ENCODE measurements around the gene MOSMO.
"Not testable (repeated sequence)": the region's sequence is repeated elsewhere in the genome, so short reads cannot be mapped to it uniquely, and the experiment has no call there.

MOSMO gene

GRCh38 chr16:22004341-22004740 is 3.6 kb upstream of the MOSMO start:
- DNase-seq = no peak

DNA sequence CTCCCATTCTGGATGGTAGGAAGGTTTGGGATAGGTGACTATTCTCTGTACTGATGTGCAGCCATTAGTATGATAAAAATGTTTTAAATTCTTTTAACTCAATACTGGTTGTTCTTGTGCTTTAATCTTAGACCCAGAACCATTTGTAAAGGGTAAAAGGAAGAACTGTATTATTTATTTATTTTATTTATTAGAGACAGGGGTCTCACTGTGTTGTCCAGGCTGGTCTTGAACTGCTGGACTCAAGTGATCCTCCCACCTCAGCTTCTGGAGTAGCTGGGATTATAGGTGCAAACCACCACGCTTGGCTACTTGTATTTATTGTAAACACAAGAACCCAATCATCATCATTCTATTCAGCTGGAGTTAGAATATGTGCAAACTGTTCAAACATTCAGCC is 2.2 kb upstream of the MOSMO start:
- no peak for DNase-seq

GRCh38 chr16:22006636-22007035 is 1.3 kb upstream of the MOSMO start:
- DNase-seq = no peak

- DNase-seq = peak; percentile 63
These were observed 777 bp upstream of the MOSMO start for GRCh38 chr16:22007159-22007508.

DNA sequence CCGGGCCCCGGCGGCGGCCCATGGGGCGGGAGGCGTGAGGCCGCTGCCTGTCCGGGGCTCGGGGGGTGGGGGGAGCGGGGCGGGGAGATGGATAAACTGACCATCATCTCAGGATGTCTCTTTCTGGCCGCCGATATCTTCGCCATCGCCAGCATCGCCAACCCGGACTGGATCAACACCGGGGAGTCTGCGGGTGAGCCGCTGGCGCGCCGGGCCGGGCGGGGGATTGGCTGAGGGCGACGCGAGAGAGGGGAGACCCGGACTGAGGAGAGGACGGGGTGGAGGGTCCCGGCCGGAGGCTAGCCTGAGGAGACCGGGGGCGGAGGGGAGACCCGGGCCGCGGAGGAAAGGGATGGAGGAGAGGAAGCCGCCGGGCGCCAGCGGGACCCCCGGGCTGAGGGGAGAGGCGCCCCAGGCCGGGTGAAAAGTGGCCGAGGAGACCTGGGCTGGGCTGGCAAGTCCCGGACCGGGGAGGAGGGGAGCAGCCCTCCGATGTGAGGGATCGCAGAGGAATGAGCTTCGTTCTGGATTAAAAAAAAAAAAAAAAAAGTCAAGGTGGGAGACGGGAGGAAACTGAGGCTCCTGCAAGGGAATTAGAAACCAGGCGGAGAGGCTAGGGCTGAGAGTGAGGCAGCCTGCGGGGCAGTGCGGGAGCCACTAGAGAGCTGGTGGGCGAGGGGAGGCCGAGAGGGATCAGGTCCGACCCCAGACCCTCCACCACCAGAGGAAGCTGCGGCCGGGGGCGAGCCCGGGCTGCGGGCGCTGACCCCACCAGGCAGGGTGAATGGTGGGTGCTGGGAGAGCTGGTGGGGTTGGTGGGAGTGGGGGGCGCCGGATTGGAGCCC is 526 bp downstream of the MOSMO start:
- no peak for DNase-seq

DNA sequence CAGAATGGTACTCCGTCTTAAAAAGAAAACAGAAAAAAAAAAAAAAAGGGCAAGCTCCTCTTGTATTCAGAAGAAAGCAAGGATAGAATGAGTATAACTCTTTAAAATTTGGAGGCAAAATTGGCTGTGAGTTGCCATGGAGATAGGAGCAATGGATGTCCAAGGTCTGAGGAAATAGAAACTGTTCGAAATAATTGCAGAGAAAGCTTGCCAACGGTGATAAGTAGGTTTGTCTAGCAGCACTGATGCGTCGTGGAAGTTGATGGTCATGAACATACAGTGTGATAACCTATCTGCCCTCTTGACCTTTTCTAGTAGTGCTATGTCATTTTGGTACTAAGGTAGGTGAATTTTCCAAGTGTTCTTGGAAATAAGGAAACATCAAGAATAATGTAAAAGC is 3.0 kb downstream of the MOSMO start:
- DNase-seq = no peak

GRCh38 chr16:22012241-22012640 is 4.3 kb downstream of the MOSMO start:
- DNase-seq = no peak

GRCh38 chr16:22013486-22013885 is 5.6 kb downstream of the MOSMO start:
- no peak for DNase-seq

- DNase-seq = no peak
These were observed 6.5 kb downstream of the MOSMO start for GRCh38 chr16:22014271-22014873.

- no peak for DNase-seq
These were observed 9.0 kb downstream of the MOSMO start for GRCh38 chr16:22016927-22017326.

DNA sequence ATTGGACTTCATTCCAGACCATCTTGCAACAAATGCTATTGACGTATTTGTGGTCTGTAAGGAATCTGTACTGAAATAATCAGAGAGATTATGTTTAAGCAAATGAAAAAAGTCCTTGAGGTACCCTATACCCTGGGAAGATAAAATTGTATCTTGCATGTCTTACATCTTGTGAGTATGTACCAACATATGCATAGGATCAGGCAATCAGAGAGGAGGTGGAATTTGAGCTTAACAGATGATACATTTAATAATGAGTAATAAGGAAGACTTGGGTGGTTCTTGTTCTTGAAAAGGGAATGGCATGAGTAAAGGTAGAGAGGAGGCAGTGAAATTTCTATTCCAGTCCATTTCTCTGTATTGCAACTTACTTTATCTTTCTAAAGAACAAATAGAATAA is 10.6 kb downstream of the MOSMO start:
- no peak for DNase-seq

- no peak for DNase-seq
These were observed 14.2 kb downstream of the MOSMO start for GRCh38 chr16:22022151-22022550.

DNA sequence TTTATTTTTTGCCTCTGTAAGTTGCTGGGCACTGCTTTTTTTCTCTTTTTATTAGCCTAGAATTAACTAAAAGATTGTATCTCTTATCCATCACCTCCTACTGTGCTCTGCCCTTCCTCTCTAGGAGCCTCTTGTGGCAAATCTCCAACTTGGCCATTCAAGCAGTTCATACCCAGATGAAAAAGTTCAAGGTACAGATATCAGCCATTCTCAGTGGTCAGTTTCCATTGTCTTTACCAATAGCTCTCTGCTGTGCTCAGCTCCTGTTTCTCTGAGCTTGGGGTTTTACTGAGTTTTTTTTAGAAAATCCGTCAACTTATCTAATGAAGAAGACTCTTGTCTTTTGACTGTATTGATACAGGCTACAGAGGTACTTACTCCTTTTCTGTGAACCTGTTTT is 15.6 kb downstream of the MOSMO start:
- no peak for DNase-seq

GRCh38 chr16:22024785-22025184 is 16.9 kb downstream of the MOSMO start:
- DNase-seq = not testable (repeated sequence)

DNA sequence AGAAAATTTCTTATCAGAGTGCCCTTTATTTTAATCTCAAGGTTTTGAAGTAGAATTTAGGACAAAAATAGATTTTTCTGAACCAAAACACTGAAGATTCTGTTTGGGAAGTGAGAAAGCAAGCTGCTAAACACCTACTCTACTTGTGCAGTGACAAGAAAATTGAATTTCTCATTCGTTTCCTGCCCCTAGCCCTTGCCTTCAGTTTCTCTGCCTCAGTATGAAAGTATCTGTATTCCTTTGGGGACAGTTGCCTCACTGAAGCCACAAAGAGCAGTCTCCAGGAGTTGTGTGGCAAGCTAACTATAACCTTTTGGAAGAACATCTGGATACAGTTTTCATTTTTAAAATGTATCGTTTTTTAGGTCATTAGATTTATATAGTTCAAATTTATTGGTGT is 19.7 kb downstream of the MOSMO start:
- no peak for DNase-seq

DNA sequence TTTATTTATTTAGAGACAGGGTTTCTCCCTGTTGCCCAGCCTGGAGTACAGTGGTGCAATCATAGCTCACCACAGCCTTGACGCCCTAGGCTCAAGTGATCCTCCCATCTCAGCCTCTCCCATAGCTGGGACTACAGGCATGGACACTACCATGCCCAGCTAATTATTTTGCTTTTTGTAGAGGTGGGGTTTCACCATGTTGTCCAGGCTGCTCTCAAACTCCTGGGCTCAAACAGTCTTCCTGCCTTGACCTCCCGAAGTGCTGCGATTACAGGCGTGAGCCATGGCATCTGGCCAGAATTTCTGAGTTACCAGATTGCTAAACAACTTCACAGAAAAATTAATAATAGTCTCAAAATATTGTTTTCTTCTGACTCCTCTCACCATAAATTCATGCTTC is 21.7 kb downstream of the MOSMO start:
- no peak for DNase-seq

- DNase-seq = no peak
These were observed 22.3 kb downstream of the MOSMO start for GRCh38 chr16:22030087-22030812.

- DNase-seq = no peak
These were observed 23.7 kb downstream of the MOSMO start for GRCh38 chr16:22031483-22032083.

- no peak for DNase-seq
These were observed 26.6 kb downstream of the MOSMO start for GRCh38 chr16:22034503-22034902.

GRCh38 chr16:22035153-22035552 is 27.2 kb downstream of the MOSMO start:
- DNase-seq = no peak

GRCh38 chr16:22043882-22044281 is 36.0 kb downstream of the MOSMO start:
- DNase-seq = not testable (repeated sequence)

DNA sequence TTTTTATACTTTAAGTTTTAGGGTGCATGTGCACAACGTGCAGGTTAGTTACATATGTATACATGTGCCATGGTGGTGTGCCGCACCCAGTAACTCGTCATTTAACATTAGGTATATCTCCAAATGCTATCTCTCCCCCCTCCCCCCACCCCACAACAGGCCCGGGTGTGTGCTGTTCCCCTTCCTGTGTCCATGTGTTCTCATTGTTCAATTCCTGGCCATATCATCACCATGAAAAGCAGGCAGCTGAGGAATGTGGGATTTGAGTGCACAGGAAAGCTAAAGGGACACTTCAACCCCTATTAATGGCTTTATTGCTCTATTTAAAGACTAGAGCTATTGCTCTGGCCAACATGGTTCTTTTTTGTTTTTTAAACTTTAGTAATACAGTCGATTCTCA is 38.0 kb downstream of the MOSMO start:
- DNase-seq = not testable (repeated sequence)

- no peak for DNase-seq
These were observed 43.1 kb downstream of the MOSMO start for GRCh38 chr16:22050963-22051362.

DNA sequence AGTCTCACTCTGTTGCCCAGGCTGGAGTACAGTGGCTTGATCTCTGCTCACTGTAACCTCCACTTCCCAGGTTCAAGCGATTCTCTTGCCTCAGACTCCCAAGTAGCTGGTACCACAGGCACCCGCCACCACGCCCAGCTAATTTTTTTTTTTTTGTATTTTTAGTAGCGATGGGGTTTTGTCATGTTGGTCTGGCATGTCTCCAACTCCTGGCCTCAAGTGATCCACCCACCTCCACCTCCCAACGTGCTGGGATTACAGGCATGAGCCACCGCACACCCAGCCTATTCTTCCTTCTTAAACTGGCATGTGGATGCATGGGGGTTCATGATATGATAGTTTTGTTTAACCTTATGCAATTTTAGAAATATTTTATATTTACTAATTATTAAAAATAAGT is 45.1 kb downstream of the MOSMO start:
- DNase-seq = no peak

Measured in NCI-H510A treated with DMSO at 0.1 percent for 48 hours (cell line).